Bronchial epithelial cell (primary cell): ENCODE data around the gene RPS6KA2. TPM values are rescaled to one million over a fixed set of nuclear protein-coding genes. Genes with fewer than 3 reads are reported as not detected.

ENCODE experiments used
- DNase-seq: peaks from one replicate; pipeline ENCODE4 v3.0.0-alpha.2; 2010; ENCODE audit warnings: low read depth
- FAIRE-seq: peaks from 2 replicates; lab custom pipeline; 2011; peaks lifted over from hg19 to GRCh38; lab: Jason Lieb, UNC
- H3K27me3 ChIP-seq: 2 replicates; pipeline ENCODE4 v1.5.1; 2011; ENCODE audit warnings: low read length; ENCODE audit not compliant: control insufficient read depth, insufficient read depth
- H3K36me3 ChIP-seq: 2 replicates; pipeline ENCODE4 v1.5.1; 2011; ENCODE audit warnings: low read length; ENCODE audit not compliant: control insufficient read depth, insufficient read depth
- H3K4me3 ChIP-seq: 2 replicates; pipeline ENCODE4 v1.5.1; 2011; ENCODE audit warnings: mild to moderate bottlenecking, low read depth, low read length, control low read depth
- CTCF ChIP-seq: IDR thresholded peaks from 2 replicates; pipeline ENCODE4 v1.5.1; 2011; ENCODE audit warnings: mild to moderate bottlenecking, moderate library complexity, low read length, control low read depth, inconsistent platforms; ENCODE audit not compliant: insufficient read depth, severe bottlenecking
- total RNA-seq: library from RNA; depleted of rRNA; stranded (reverse); fragments of >200 nt; gene quantifications from 2 replicates; pipeline ENCODE4 v1.2.1, GENCODE V29; 2014

Gene RPS6KA2
- total RNA-seq, 1 donor from 2014 or later: 42.6 TPM

- peaks cover 9% of the 10 kb centered on the region for H3K27me3 ChIP-seq
- no peak for TF ChIP-seq CTCF
- no peak for FAIRE-seq
These were observed 32.5 kb upstream of the RPS6KA2 start for GRCh38 chr6:166659581-166659980.

GRCh38 chr6:166658792-166659150 is 31.7 kb upstream of the RPS6KA2 start:
- TF ChIP-seq CTCF: no peak
- Histone ChIP-seq H3K36me3 (no peaks in the 10 kb centered on the region), H3K4me3 (no peak overlapping the region), H3K27me3 (peaks cover 9% of the 10 kb centered on the region)
- FAIRE-seq (no peak), DNase-seq (no peak)

More at GRCh38 chr6:166659581-166659980, 32.5 kb upstream of the RPS6KA2 start:
- Histone ChIP-seq H3K36me3 (no peaks in the 10 kb centered on the region), H3K4me3 (no peak overlapping the region)
- no peak for DNase-seq

- H3K27me3 ChIP-seq: peaks cover 9% of the 10 kb centered on the region
- TF ChIP-seq CTCF: no peak
- DNase-seq (no peak), FAIRE-seq (no peak)
- H3K4me3 ChIP-seq: no peak overlapping the region
- no peaks in the 10 kb centered on the region for H3K36me3 ChIP-seq
These were observed 31.2 kb upstream of the RPS6KA2 start for GRCh38 chr6:166658115-166658791.

GRCh38 chr6:166657531-166657930 is 30.5 kb upstream of the RPS6KA2 start:
- TF ChIP-seq CTCF: no peak
- H3K27me3 ChIP-seq: peaks cover 9% of the 10 kb centered on the region
- DNase-seq: no peak
- FAIRE-seq: no peak
- no peak overlapping the region for H3K4me3 ChIP-seq
- H3K36me3 ChIP-seq: no peaks in the 10 kb centered on the region

- FAIRE-seq (no peak), DNase-seq (no peak)
These were observed 29.4 kb upstream of the RPS6KA2 start for GRCh38 chr6:166656230-166657151.

More at GRCh38 chr6:166656230-166657151, 29.4 kb upstream of the RPS6KA2 start:
- H3K4me3 ChIP-seq: no peak overlapping the region
- no peak for TF ChIP-seq CTCF
- peaks cover 9% of the 10 kb centered on the region for H3K27me3 ChIP-seq
- H3K36me3 ChIP-seq: no peaks in the 10 kb centered on the region
